Measurements from ENCODE around the gene PTPN6.

PTPN6 gene

DNA sequence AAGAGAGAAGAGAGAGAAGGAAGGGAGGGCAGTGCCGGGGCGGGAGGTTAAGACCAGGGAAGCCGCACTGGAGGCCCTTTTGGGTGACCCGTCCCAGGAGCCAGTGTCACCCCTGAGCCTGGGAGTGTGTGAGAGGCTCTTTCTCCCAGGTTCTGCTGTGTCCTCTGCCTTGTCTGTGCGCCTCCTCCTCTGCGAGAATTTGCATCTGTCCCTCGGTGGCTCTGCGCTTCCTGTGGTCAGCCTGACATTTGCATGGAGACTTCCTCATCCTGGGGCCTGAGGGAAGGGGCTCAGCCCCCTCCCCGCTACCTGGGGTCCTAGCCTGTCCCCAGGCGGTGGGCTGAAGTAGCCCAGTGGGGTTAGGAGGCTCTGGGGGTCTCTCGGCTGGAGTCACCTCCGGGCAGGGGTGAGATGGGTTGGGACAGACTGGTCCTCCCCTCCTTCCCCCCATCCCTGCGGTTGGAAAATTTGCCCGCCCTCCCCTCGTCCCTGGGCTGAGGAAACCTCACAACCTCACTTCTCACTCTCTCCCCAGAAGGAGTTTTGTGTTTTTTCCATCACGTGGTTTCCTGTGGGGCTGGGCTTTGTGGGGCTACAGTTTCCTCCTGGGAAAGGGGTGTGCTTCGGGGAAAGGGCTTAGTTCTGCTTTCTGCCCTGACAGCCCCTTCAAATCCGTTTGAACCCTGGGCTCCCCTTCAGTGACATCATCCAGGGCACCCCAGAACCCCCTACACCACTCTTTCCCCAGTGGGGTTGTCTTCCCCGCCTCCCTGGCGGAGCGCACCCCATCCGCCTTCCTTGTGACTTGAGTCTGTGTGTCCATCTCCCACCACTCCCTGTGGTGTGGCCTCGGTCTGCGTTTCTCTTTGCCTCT lies 2.5 kb downstream of the PTPN6 start:
- H3K4me2 ChIP-seq (ENCODE audit: low read depth, low read length, poor library complexity, severe bottlenecking): peak overlapping the region; percentile 97
- H3K4me1 ChIP-seq (ENCODE audit: insufficient read depth, low read length, poor library complexity, severe bottlenecking): peaks cover 77% of the 10 kb centered on the region
- H3K9me2 ChIP-seq (replicated peaks; ENCODE audit: low read depth, low read length): no peaks in the 10 kb centered on the region
- peak overlapping the region; percentile 97 for H3K9ac ChIP-seq (ENCODE audit: low read depth, low read length, poor library complexity, severe bottlenecking)
- no peaks in the 10 kb centered on the region for H3K9me3 ChIP-seq (ENCODE audit: insufficient read depth, low read depth, low read length)
- no peaks in the 10 kb centered on the region for H3K27me3 ChIP-seq (ENCODE audit: insufficient read depth, low read length, poor library complexity, severe bottlenecking)
- no peaks in the 10 kb centered on the region for H3F3A ChIP-seq (ENCODE audit: low read depth)
- TF ChIP-seq, protein P1, sequence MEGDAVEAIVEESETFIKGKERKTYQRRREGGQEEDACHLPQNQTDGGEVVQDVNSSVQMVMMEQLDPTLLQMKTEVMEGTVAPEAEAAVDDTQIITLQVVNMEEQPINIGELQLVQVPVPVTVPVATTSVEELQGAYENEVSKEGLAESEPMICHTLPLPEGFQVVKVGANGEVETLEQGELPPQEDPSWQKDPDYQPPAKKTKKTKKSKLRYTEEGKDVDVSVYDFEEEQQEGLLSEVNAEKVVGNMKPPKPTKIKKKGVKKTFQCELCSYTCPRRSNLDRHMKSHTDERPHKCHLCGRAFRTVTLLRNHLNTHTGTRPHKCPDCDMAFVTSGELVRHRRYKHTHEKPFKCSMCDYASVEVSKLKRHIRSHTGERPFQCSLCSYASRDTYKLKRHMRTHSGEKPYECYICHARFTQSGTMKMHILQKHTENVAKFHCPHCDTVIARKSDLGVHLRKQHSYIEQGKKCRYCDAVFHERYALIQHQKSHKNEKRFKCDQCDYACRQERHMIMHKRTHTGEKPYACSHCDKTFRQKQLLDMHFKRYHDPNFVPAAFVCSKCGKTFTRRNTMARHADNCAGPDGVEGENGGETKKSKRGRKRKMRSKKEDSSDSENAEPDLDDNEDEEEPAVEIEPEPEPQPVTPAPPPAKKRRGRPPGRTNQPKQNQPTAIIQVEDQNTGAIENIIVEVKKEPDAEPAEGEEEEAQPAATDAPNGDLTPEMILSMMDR (conservative IDR thresholded peaks at IDR 0.05; ENCODE audit: low read length): no peak
- TF ChIP-seq EZH2phosphoT487 (IDR thresholded peaks at IDR 0.05; ENCODE audit: borderline replicate concordance): no peak
- no peak overlapping the region for H2AFZ ChIP-seq (ENCODE audit: low read length)
- peaks cover 87% of the 10 kb centered on the region for H3K79me2 ChIP-seq (ENCODE audit: insufficient read depth, low read length)
- no peaks in the 10 kb centered on the region for H4K20me1 ChIP-seq (ENCODE audit: insufficient read depth, low read length, poor library complexity, severe bottlenecking)
- no peaks in the 10 kb centered on the region for H3K36me3 ChIP-seq (ENCODE audit: insufficient read depth, low read length)
- peak overlapping the region; percentile 91 for H3K4me3 ChIP-seq (ENCODE audit: low read length, poor library complexity, severe bottlenecking)

DNA sequence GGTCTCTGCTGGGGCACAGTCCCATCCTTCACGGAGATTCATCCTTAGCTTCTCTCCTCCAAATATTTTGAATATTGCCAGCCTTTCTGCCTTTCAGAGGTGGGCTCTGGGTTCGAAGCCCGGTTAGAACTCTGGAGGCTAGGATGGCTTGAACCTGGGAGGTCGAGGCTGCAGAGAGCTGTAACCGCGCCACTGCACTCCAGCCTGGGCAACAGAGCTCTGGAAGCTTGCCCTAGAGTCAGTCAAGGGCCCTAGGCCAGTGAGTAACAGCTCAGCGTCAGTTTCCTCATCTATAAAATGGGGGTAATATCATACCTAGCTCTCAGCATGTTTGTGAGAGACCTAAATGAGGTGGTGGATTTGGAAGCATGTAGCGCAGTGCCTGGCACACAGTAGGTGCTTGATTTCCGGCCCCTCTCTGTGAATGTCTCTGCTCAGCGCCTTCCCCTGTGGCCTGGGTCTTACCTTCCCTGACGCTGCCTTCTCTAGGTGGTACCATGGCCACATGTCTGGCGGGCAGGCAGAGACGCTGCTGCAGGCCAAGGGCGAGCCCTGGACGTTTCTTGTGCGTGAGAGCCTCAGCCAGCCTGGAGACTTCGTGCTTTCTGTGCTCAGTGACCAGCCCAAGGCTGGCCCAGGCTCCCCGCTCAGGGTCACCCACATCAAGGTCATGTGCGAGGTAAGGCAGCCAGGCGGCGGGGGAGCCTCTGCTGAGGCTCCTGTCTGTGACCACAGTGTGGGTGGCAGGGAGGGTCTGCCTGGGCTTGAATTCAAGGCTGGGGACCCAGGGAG lies 3.4 kb downstream of the PTPN6 start:
- peak overlapping the region; percentile 91 for H3K4me3 ChIP-seq (ENCODE audit: low read length, poor library complexity, severe bottlenecking)
- no peaks in the 10 kb centered on the region for H4K20me1 ChIP-seq (ENCODE audit: insufficient read depth, low read length, poor library complexity, severe bottlenecking)
- H3K9me2 ChIP-seq (replicated peaks; ENCODE audit: low read depth, low read length): no peaks in the 10 kb centered on the region
- peak overlapping the region; percentile 97 for H3K4me2 ChIP-seq (ENCODE audit: low read depth, low read length, poor library complexity, severe bottlenecking)
- TF ChIP-seq EZH2phosphoT487 (IDR thresholded peaks at IDR 0.05; ENCODE audit: borderline replicate concordance): no peak
- TF ChIP-seq, protein P1 (conservative IDR thresholded peaks at IDR 0.05; ENCODE audit: low read length): no peak
- no peaks in the 10 kb centered on the region for H3K36me3 ChIP-seq (ENCODE audit: insufficient read depth, low read length)
- H2AFZ ChIP-seq (ENCODE audit: low read length): no peak overlapping the region
- peaks cover 83% of the 10 kb centered on the region for H3K4me1 ChIP-seq (ENCODE audit: insufficient read depth, low read length, poor library complexity, severe bottlenecking)
- no peaks in the 10 kb centered on the region for H3K9me3 ChIP-seq (ENCODE audit: insufficient read depth, low read depth, low read length)
- H3K79me2 ChIP-seq (ENCODE audit: insufficient read depth, low read length): peaks cover 91% of the 10 kb centered on the region
- no peaks in the 10 kb centered on the region for H3F3A ChIP-seq (ENCODE audit: low read depth)
- no peaks in the 10 kb centered on the region for H3K27me3 ChIP-seq (ENCODE audit: insufficient read depth, low read length, poor library complexity, severe bottlenecking)
- peak overlapping the region; percentile 97 for H3K9ac ChIP-seq (ENCODE audit: low read depth, low read length, poor library complexity, severe bottlenecking)

DNA sequence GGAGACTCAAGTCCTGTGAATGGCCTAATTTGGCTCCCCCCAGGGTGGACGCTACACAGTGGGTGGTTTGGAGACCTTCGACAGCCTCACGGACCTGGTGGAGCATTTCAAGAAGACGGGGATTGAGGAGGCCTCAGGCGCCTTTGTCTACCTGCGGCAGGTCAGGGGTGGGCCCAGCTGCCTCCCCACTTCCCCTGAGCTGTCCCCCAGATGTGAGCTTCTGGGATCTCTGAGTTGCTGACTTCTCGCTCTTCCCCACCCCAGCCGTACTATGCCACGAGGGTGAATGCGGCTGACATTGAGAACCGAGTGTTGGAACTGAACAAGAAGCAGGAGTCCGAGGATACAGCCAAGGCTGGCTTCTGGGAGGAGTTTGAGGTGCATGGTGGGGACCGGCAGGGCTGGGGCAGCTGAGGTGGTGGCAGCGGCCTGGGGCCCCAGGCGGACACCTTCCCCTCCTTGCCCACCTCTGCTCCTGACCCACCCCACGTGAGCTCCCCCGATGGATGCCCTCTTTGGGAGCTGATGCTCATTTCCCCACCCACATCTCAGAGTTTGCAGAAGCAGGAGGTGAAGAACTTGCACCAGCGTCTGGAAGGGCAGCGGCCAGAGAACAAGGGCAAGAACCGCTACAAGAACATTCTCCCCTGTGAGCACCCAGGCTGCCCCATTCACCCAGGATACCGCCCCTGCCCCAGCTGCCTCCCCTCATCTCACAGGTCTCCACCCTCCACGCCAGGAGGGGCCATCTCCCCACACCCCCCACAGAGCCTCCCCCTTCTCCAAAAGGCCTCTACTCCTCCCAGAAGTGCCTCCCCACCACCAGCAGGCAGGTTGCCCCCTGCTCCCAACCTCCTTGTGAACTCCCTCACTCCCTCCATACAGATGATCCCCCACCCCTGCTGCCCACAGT lies 4.2 kb downstream of the PTPN6 start:
- H3K27me3 ChIP-seq (ENCODE audit: insufficient read depth, low read length, poor library complexity, severe bottlenecking): no peaks in the 10 kb centered on the region
- H3K9me3 ChIP-seq (ENCODE audit: insufficient read depth, low read depth, low read length): no peaks in the 10 kb centered on the region
- peak overlapping the region; percentile 97 for H3K4me2 ChIP-seq (ENCODE audit: low read depth, low read length, poor library complexity, severe bottlenecking)
- H3K9ac ChIP-seq (ENCODE audit: low read depth, low read length, poor library complexity, severe bottlenecking): peak overlapping the region; percentile 97
- H3K4me1 ChIP-seq (ENCODE audit: insufficient read depth, low read length, poor library complexity, severe bottlenecking): peaks cover 87% of the 10 kb centered on the region
- no peaks in the 10 kb centered on the region for H4K20me1 ChIP-seq (ENCODE audit: insufficient read depth, low read length, poor library complexity, severe bottlenecking)
- no peaks in the 10 kb centered on the region for H3F3A ChIP-seq (ENCODE audit: low read depth)
- no peaks in the 10 kb centered on the region for H3K9me2 ChIP-seq (replicated peaks; ENCODE audit: low read depth, low read length)
- H2AFZ ChIP-seq (ENCODE audit: low read length): no peak overlapping the region
- H3K36me3 ChIP-seq (ENCODE audit: insufficient read depth, low read length): no peaks in the 10 kb centered on the region
- peaks cover 95% of the 10 kb centered on the region for H3K79me2 ChIP-seq (ENCODE audit: insufficient read depth, low read length)
- peak overlapping the region; percentile 91 for H3K4me3 ChIP-seq (ENCODE audit: low read length, poor library complexity, severe bottlenecking)
- TF ChIP-seq, protein P1 (conservative IDR thresholded peaks at IDR 0.05; ENCODE audit: low read length): no peak
- no peak for TF ChIP-seq EZH2phosphoT487 (IDR thresholded peaks at IDR 0.05; ENCODE audit: borderline replicate concordance)

All from Loucy (cell line).